H1 (cell line): Measurements from ENCODE around the gene MYO15B. TPM values are rescaled to one million over a fixed set of nuclear protein-coding genes. Genes with fewer than 3 reads are reported as not detected.

Experiments
- BCL11A ChIP-seq, 2 experiments: IDR thresholded peaks; one replicate each; pipeline ENCODE4 v1.6.1; 2011; ENCODE audit warnings: low read depth in 2 of 2, low read length in 2 of 2, mild to moderate bottlenecking in 2 of 2
- BRCA1 ChIP-seq: IDR thresholded peaks from 2 replicates; pipeline ENCODE4 v1.6.1; 2012; ENCODE audit warnings: low read depth, low read length, improper control_type of control experiment
- JUN ChIP-seq: IDR thresholded peaks from 2 replicates; pipeline ENCODE4 v1.6.1; 2011; ENCODE audit warnings: low read depth, mild to moderate bottlenecking, improper control_type of control experiment, low read length
- NRF1 ChIP-seq: IDR thresholded peaks from 2 replicates; pipeline ENCODE4 v1.6.1; 2011; ENCODE audit warnings: mild to moderate bottlenecking, low read depth, low read length, improper control_type of control experiment
- RAD21 ChIP-seq, 2 experiments: IDR thresholded peaks in 1 of 2; conservative IDR thresholded peaks in 1 of 2; 2 replicates each; pipeline ENCODE4 v1.6.1; 2011; ENCODE audit warnings: low read depth in 2 of 2, low read length in 2 of 2, improper control_type of control experiment in 1 of 2, inconsistent platforms in 1 of 2, mild to moderate bottlenecking in 1 of 2, moderate library complexity in 1 of 2
- RXRA ChIP-seq: IDR thresholded peaks from 2 replicates; pipeline ENCODE4 v1.6.1; 2011; ENCODE audit warnings: low read depth, mild to moderate bottlenecking, low read length, moderate library complexity; ENCODE audit not compliant: insufficient read depth
- SIN3A ChIP-seq, 2 experiments: IDR thresholded peaks in 1 of 2; conservative IDR thresholded peaks in 1 of 2; 2 replicates each; pipeline ENCODE4 v1.6.1; 2011 to 2012; ENCODE audit warnings: low read length in 2 of 2, improper control_type of control experiment in 1 of 2, low read depth in 1 of 2, mild to moderate bottlenecking in 1 of 2
- TCF12 ChIP-seq: IDR thresholded peaks from 2 replicates; pipeline ENCODE4 v1.6.1; 2011; ENCODE audit warnings: low read depth, mild to moderate bottlenecking, low read length
- TEAD4 ChIP-seq: IDR thresholded peaks from 2 replicates; pipeline ENCODE4 v1.6.1; 2012; ENCODE audit warnings: low read depth, low read length, inconsistent platforms, mixed read lengths
- polyA plus RNA-seq, 7 experiments: library from polyadenylated mRNA; depleted of rRNA in 3 of 7; stranded (reverse) in 5 of 7; unstranded in 2 of 7; fragments of >200 nt in 5 of 7; fragments of 200-250 nt in 2 of 7; gene quantifications; 1 replicate in 5 of 7; 2 replicates in 1 of 7; 4 replicates in 1 of 7; pipeline versions ENCODE4 v1.2.1 to v1.2.3, GENCODE V29; 2011 to 2013; ENCODE audit warnings: missing spikeins in 2 of 7, mixed read lengths in 2 of 7
- total RNA-seq: library from RNA; stranded (reverse); fragmentation: NEBNext Ultra II Directional; extraction: Animal tissue kit (Norgen Biotek cat#: 25700); gene quantifications from 2 replicates; pipeline ENCODE4 v1.2.1, GENCODE V29; 2021

The MYO15B gene
- total and polyA plus RNA-seq, 2 of the 8 experiments (the other 6 are each of a cell fraction or from before 2014, with no cell fraction given) = 7.1 to 11.2 TPM

DNA sequence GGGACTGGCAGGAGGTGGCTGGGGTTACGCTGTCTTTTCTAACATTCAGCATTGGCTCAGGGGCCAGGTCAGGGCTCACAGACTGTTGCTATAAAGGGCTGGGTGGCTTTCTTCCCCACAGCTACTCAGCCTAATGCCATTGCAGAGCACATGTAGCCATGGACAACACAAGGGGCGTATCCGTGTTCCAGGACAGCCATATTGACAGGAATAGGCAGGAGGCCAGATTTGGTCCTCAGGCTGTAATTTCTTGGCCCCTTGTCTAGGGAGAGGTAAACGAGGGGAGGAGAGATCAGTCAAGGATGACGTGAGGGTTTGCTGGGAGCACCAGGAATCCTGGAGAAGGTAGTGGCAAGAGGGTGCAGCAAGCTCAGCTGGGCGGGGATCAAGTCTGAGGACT, 21.2 kb upstream of the MYO15B start (continued):
- TF ChIP-seq BCL11A (IDR thresholded peaks at IDR 0.05; ENCODE audit: low read depth in 2 of 2, low read length in 2 of 2) (no peak), TCF12 (no peak), JUN (no peak), TEAD4 (no peak), RAD21 (IDR thresholded peaks at IDR 0.05 in 1 of 2, conservative IDR thresholded peaks at IDR 0.05 in 1 of 2; ENCODE audit: low read depth in 2 of 2, low read length in 2 of 2) (no peak), SIN3A (conservative IDR thresholded peaks at IDR 0.05 in 1 of 2, IDR thresholded peaks at IDR 0.05 in 1 of 2; ENCODE audit: low read depth in 1 of 2, low read length in 2 of 2) (no peak), RXRA (no peak), BRCA1 (no peak), NRF1 (no peak)
